Fibroblast of the aortic adventitia (primary cell): ENCODE results near the gene ERG. TPM values are rescaled to one million over a fixed set of nuclear protein-coding genes. Genes with fewer than 3 reads are reported as not detected.
A peak's percentile ranks its signal among the peaks of the same experiment; 100 is the strongest.

Experiments used
- DNase-seq: peaks from one replicate; pipeline ENCODE4 v3.0.0-alpha.2; 2010; ENCODE audit warnings: low read depth
- H3K4me3 ChIP-seq: 2 replicates; pipeline ENCODE4 v1.5.1; 2011; ENCODE audit warnings: low read depth, mild to moderate bottlenecking, control low read depth, low read length, moderate library complexity
- CTCF ChIP-seq: IDR thresholded peaks from 2 replicates; pipeline ENCODE4 v1.5.1; 2011; ENCODE audit warnings: mild to moderate bottlenecking, low read length, control low read depth, inconsistent platforms; ENCODE audit not compliant: insufficient read depth
- total RNA-seq: library from RNA; depleted of rRNA; stranded (reverse); fragments of >200 nt; gene quantifications from 2 replicates; pipeline ENCODE4 v1.2.3, GENCODE V29; 2012; ENCODE audit warnings: low replicate concordance

The ERG gene
- total RNA-seq, 1 donor, result 9.9 TPM

GRCh38 chr21:38377165-38378088 is 120.8 kb downstream of the ERG start:
- peak; percentile 19 for DNase-seq
- no peak overlapping the region for H3K4me3 ChIP-seq
- TF ChIP-seq CTCF, result no peak

GRCh38 chr21:38376693-38377092 is 121.6 kb downstream of the ERG start:
- no peak overlapping the region for H3K4me3 ChIP-seq
- DNase-seq, result no peak
- no peak for TF ChIP-seq CTCF

- TF ChIP-seq CTCF, result no peak
- H3K4me3 ChIP-seq, result no peak overlapping the region
- DNase-seq, result no peak
Observed at GRCh38 chr21:38376235-38376634, 122.0 kb downstream of the ERG start.

- no peak for DNase-seq
- no peak for TF ChIP-seq CTCF
- no peak overlapping the region for H3K4me3 ChIP-seq
Observed at GRCh38 chr21:38367646-38368045, 130.6 kb downstream of the ERG start.

- H3K4me3 ChIP-seq, result no peak overlapping the region
- no peak for TF ChIP-seq CTCF
- DNase-seq, result no peak
Observed at GRCh38 chr21:38365521-38365920, 132.8 kb downstream of the ERG start.

- H3K4me3 ChIP-seq, result no peak overlapping the region
- no peak for TF ChIP-seq CTCF
- no peak for DNase-seq
Observed at GRCh38 chr21:38363693-38364092, 134.6 kb downstream of the ERG start.
